ENCODE results near the gene KLHL29.

DNA sequence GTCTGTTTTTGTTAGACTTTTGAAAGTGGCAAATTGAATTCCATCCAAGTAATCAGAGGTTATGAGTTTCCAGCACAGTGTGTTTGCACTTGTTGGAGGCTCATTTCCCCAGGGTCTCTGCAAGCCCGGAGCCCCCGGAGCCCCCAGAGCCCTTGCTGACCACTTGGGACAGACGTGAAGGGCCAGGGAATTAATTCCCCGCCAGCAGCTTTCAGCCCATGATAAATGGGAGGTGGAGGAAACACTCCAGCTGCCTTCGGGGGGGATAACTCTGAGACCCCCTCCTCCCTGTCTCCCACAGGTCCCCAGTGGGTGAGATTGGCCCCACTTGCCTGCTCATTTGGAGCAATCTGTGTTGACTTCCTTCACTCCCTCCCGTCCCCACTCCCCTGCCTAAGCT, 79.2 kb downstream of the KLHL29 start:
- TF ChIP-seq, protein P1, sequence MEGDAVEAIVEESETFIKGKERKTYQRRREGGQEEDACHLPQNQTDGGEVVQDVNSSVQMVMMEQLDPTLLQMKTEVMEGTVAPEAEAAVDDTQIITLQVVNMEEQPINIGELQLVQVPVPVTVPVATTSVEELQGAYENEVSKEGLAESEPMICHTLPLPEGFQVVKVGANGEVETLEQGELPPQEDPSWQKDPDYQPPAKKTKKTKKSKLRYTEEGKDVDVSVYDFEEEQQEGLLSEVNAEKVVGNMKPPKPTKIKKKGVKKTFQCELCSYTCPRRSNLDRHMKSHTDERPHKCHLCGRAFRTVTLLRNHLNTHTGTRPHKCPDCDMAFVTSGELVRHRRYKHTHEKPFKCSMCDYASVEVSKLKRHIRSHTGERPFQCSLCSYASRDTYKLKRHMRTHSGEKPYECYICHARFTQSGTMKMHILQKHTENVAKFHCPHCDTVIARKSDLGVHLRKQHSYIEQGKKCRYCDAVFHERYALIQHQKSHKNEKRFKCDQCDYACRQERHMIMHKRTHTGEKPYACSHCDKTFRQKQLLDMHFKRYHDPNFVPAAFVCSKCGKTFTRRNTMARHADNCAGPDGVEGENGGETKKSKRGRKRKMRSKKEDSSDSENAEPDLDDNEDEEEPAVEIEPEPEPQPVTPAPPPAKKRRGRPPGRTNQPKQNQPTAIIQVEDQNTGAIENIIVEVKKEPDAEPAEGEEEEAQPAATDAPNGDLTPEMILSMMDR (IDR thresholded peaks at IDR 0.05; ENCODE audit: low read length) = no peak
- no peak for TF ChIP-seq EZH2 (optimal IDR thresholded peaks at IDR 0.05; ENCODE audit: low read depth, low read length)
